GM06990 (cell line): ENCODE results near the gene LSR.

Experiments used
- DNase-seq: peaks from one replicate; pipeline ENCODE4 v3.0.0-alpha.2; 2011; ENCODE audit not compliant: insufficient read length; ENCODE audit errors: extremely low read depth
- H3K27me3 ChIP-seq: replicated peaks from 2 replicates; pipeline ENCODE4 v1.6.0; 2011; ENCODE audit warnings: low read length; ENCODE audit not compliant: control insufficient read depth, insufficient read depth
- H3K36me3 ChIP-seq: 2 replicates; pipeline ENCODE4 v1.5.1; 2011; ENCODE audit warnings: low read length; ENCODE audit not compliant: control insufficient read depth, insufficient read depth
- H3K4me3 ChIP-seq: replicated peaks from 2 replicates; pipeline ENCODE4 v1.5.1; 2011; ENCODE audit warnings: low read depth, mild to moderate bottlenecking, control low read depth, low read length
- TF ChIP-seq, protein P1 (sequence below): IDR thresholded peaks from 2 replicates; pipeline ENCODE4 v1.5.1; 2011; ENCODE audit warnings: low read length, control low read depth, mild to moderate bottlenecking, inconsistent platforms; ENCODE audit not compliant: insufficient read depth, poor library complexity, severe bottlenecking

Gene LSR

DNA sequence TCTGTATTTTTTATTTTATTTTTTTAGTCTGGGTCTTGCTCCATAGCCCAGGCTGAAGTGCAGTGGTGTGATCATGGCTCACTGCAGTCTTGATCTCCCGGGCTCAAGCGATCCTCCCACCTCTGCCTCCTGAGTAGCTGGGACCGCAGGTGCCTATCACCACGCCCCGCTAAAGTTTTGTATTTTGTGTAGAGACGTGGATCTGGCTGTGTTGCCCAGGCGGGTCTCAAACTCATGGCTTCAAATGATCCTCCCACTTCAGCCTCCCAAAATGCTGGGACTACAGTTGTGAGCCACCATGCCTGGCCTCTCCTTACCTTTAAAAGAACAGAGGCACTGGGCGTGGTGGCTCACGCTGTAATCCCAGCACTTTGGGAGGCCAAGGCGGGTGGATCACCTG lies 38.9 kb downstream of the LSR start:
- DNase-seq: no peak
- H3K4me3 ChIP-seq: no peak overlapping the region
- TF ChIP-seq, protein P1, sequence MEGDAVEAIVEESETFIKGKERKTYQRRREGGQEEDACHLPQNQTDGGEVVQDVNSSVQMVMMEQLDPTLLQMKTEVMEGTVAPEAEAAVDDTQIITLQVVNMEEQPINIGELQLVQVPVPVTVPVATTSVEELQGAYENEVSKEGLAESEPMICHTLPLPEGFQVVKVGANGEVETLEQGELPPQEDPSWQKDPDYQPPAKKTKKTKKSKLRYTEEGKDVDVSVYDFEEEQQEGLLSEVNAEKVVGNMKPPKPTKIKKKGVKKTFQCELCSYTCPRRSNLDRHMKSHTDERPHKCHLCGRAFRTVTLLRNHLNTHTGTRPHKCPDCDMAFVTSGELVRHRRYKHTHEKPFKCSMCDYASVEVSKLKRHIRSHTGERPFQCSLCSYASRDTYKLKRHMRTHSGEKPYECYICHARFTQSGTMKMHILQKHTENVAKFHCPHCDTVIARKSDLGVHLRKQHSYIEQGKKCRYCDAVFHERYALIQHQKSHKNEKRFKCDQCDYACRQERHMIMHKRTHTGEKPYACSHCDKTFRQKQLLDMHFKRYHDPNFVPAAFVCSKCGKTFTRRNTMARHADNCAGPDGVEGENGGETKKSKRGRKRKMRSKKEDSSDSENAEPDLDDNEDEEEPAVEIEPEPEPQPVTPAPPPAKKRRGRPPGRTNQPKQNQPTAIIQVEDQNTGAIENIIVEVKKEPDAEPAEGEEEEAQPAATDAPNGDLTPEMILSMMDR: no peak
- H3K36me3 ChIP-seq: no peaks in the 10 kb centered on the region
- no peaks in the 10 kb centered on the region for H3K27me3 ChIP-seq

DNA sequence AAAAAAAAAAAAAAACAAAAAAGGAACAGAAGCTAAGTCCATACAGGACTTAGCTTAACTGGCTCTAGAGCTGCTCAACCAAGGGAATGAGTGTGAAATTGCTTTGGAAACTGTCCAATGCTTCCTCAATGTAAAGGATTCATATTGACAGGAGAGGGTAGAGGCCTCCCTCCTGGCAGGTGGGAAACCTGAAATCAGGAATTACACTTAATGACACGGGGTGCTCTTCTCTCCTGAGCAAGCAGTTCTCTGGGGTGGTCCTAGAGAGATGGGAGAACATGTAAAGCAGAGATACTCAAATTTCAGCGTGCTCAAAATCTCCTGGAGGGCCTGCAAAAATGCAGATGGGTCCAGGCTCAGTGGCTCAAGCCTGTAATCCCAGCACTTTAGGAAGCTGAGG lies 39.5 kb downstream of the LSR start:
- no peak for DNase-seq
- TF ChIP-seq, protein P1: no peak
- Histone ChIP-seq H3K4me3 (no peak overlapping the region), H3K36me3 (no peaks in the 10 kb centered on the region), H3K27me3 (no peaks in the 10 kb centered on the region)

DNA sequence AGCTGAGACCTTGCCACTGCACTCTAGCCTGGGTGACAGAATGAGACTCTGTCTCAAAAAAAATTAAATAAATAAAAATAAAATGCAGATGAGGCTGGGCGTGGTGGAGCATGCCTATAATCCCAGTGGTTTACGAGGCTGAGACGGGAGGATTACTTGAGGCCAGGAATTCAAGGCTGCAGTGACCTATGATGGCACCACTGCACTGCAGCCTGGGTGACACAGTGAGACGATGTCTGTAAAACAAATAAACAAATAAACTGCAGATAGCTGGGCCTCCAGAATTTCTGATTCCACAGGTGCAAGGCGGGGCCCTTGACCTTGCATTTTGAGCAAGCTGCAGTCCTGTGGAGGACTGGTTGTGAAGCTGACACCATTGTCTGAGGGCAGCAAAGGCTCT lies 40.1 kb downstream of the LSR start:
- no peaks in the 10 kb centered on the region for H3K27me3 ChIP-seq
- TF ChIP-seq, protein P1: no peak
- H3K36me3 ChIP-seq: no peaks in the 10 kb centered on the region
- no peak for DNase-seq
- no peak overlapping the region for H3K4me3 ChIP-seq

DNA sequence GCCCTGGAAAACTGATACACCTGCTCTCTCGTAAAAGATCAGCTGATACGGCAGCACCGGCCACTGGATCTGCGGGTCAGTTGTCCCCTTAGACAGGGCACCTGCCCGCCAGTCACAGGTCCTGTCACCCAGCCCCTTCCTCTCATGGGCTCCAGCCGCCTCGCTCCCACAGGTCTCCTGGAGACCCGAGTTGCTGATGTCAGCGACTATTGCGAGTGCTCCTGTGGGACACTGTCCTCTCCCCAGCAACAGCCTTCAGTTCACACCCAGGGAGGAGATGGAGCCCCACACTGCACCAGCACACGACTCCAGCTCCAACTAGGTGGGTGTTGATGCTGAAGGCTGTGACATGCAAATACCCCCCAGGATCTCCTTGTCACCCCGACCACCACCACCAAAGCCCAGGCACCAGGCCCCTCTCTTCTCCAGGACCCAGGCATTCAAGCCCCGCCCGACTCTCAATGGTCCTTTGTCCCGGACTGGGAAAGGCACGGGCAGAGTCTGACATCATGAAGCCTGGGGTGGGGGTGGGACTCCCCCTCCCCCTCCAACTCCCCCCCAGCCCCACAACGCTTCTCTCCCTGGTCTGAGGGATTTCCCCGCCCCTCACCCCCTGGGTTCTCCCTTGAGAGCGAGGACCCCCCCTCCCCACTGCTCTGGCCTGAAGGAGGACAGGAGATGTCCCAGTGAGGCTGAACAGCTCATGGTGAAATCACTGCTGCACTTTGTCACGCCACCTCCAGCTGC lies 41.8 kb downstream of the LSR start:
- DNase-seq: no peak
- H3K27me3 ChIP-seq: no peaks in the 10 kb centered on the region
- H3K4me3 ChIP-seq: no peak overlapping the region
- TF ChIP-seq, protein P1: no peak
- H3K36me3 ChIP-seq: no peaks in the 10 kb centered on the region

DNA sequence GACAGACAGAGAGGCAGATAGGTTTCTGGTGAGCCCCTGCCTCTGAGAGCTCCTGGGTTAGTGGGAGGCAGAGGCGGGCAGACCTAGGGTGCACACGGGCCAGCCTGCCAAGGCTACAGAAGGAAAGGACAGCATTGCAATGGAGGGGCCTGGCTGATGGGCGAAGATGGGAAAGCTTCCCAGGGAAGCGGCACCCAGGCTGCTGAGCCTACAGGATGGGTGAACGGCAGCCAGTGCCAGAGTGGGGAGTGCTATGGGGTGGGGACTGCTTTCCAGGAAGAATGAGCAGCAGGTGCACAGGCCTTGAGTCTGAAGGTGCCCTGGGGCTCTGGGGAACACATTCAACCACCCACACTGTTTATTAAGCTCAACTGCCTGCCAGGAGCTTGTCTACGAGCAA lies 42.5 kb downstream of the LSR start:
- TF ChIP-seq, protein P1: no peak
- DNase-seq: no peak
- no peak overlapping the region for H3K4me3 ChIP-seq

DNA sequence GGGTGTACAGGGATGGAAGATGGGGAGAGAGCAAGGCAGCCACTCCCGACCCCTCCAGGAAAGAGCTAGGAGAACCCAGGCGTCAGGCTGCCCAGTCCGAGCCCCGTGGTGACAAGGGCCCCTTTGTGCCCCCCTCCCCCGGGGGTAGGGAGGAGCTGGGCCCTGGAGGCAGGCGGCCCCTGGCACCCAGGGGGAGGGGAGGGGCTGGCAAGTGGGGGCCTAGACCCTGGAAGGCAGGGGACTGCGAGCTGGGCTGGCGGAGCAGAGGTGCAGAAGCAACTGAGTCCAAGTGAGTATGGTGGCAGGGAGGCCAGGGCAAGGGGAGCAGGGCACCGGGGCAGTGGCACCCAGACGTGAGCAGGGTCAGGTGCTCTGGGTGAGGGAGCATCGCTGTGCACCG lies 43.1 kb downstream of the LSR start, which contains the start of gene MAG:
MAG (plus strand) TSS at position 246 of the 400 bp plus-strand sequence. CDS start 3,248 bp downstream, outside the sequence.
- DNase-seq: no peak
- no peak within 1 kb of the TSS for H3K4me3 ChIP-seq
- H3K27me3 ChIP-seq: no peaks in the 10 kb centered on the region
- H3K36me3 ChIP-seq: no peaks in the 10 kb centered on the region
- TF ChIP-seq, protein P1: no peak

More for the DNA sequence above, 42.5 kb downstream of the LSR start:
- no peaks in the 10 kb centered on the region for H3K27me3 ChIP-seq
- no peaks in the 10 kb centered on the region for H3K36me3 ChIP-seq
